Fibroblast of villous mesenchyme (primary cell): ENCODE measurements around the gene OR4K17. TPM values are rescaled to one million over a fixed set of nuclear protein-coding genes. Genes with fewer than 3 reads are reported as not detected.
"Not testable (repeated sequence)": the region's sequence is repeated elsewhere in the genome, so short reads cannot be mapped to it uniquely, and the experiment has no call there.

ENCODE experiments used
- DNase-seq: peaks from one replicate; pipeline ENCODE4 v3.0.0-alpha.2; 2010; ENCODE audit warnings: low read depth
- H3K4me3 ChIP-seq: 2 replicates; pipeline ENCODE4 v1.5.1; 2011; ENCODE audit warnings: low read depth, mild to moderate bottlenecking, low read length
- CTCF ChIP-seq: IDR thresholded peaks from 2 replicates; pipeline ENCODE4 v1.5.1; 2012; ENCODE audit warnings: low read depth, mild to moderate bottlenecking, low read length; ENCODE audit not compliant: insufficient read depth
- total RNA-seq: library from RNA; depleted of rRNA; stranded (reverse); fragments of >200 nt; gene quantifications from 2 replicates; pipeline ENCODE4 v1.2.3, GENCODE V29; 2012

Gene OR4K17, protein sequence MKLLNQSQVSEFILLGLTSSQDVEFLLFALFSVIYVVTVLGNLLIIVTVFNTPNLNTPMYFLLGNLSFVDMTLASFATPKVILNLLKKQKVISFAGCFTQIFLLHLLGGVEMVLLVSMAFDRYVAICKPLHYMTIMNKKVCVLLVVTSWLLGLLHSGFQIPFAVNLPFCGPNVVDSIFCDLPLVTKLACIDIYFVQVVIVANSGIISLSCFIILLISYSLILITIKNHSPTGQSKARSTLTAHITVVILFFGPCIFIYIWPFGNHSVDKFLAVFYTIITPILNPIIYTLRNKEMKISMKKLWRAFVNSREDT
- total RNA-seq = not detected in 2 replicates

DNA sequence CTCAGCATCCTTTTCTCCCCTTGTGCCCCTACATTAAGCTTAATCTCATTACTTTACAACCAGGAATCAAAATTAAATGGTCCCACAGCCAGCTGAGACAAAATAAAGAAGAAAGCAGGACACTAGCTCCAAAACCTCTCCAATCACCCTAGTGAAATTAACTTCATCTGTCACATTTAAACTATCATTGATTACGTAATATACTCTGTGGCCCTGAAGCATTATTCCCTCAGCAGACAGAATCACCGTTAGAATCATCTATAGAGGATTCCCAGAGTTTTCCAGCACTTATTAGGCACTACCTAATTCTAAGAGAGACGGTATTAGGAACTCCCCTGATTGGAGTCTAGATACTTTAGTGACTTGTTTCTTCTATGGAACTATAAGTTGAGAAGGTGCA lies at the start of gene OR4K17:
Gene OR4K17, plus strand, starts transcription at position 302 of the 400 bp plus-strand sequence. CDS start 6,761 bp downstream, outside the sequence.
- TF ChIP-seq CTCF = no peak
- DNase-seq = no peak
- no peak within 1 kb of the TSS for H3K4me3 ChIP-seq

DNA sequence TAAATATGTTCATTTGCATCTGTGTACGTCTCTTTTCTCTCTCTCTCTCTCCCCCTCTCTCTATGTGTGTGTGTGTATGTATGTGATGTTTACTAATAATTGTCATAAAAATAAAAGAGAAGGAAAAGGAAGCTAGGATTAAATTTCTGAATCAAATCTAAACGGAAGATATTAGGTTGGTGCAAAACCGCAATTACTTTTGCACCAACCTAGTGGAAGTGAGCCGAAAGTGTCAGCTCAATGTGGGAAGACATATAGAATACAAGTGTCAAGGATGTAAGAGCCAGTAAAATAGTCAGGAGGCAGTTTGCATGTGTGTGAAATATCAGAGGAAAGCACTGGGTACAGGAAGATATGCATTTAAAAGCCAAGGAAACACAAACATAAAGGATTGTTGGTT lies 18.5 kb upstream of the OR4K17 start:
- DNase-seq = no peak
- TF ChIP-seq CTCF = no peak
- no peak overlapping the region for H3K4me3 ChIP-seq

DNA sequence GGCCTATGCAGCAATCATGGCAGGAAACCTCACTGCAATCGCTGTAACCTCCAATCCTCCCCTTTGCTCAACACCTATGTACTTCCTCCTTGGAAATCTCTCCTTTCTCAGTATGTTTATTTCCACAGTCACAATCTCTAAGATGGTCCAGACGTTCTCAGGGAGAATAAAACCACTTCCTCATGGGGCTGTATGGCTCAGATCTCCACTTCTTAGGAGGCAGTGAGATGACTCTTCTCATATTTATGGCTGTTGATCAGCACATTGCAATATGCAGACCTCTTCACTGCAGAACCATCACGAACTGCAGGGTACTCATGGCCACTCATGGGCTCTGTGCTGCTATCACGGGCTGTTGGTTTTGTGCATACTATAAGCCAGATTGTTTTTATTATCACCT lies 17.1 kb upstream of the OR4K17 start:
- no peak for TF ChIP-seq CTCF
- no peak overlapping the region for H3K4me3 ChIP-seq
- DNase-seq = no peak

DNA sequence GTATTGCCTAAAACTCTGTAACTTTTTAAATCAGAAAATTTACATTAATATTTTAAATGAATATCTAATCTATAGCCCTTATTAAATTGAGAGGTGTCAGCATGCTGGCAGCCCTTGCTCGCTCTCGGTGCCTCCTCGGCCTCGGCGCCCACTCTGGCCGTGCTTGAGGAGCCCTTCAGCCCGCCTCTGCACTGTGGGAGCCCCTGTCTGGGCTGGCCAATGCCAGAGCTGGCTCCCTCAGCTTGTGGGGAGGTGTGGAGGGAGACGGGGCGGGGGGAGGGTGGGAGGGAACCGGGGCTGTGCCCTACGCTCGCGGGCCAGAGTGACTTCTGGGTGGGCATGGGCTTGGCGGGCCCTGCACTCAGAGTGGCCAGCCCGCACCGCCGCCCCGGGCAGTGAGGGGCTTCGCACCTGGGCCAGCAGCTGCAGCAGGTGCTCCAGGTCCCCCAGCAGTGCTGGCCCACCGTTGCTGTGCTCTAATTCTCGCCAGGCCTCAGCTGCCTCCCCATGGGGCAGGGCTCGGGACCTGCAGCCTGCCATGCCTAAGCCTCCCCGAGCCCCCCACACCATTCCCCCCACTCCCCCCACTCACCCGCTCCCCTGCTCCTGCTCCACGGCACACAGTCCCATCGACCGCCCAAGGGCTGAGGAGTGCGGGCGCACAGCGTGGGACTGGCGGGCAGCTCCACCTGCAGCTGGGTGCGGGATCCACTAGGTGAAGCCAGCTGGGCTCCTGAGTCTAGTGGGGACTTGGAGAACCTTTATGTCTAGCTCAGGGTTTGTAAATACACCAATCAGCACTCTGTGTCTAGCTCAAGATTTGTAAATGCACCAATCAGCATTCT lies 11.4 kb upstream of the OR4K17 start:
- not testable (repeated sequence) for DNase-seq, H3K4me3 ChIP-seq

GRCh38 chr14:20112321-20112720 lies 1.8 kb downstream of the OR4K17 start:
- H3K4me3 ChIP-seq = no peak overlapping the region
- no peak for TF ChIP-seq CTCF
- no peak for DNase-seq

GRCh38 chr14:20116748-20117147 lies 6.2 kb downstream of the OR4K17 start:
- no peak overlapping the region for H3K4me3 ChIP-seq
- TF ChIP-seq CTCF = no peak
- DNase-seq = no peak

- no peak for TF ChIP-seq CTCF
- no peak for DNase-seq
- H3K4me3 ChIP-seq = no peak overlapping the region
Observed at GRCh38 chr14:20118795-20119194, 8.3 kb downstream of the OR4K17 start.
